ENCODE measurements around the gene PDE4D. TPM values are rescaled to one million over a fixed set of nuclear protein-coding genes. Genes with fewer than 3 reads are reported as not detected.

PDE4D gene
- total and polyA plus RNA-seq, 2 of the 4 experiments (the other 2 are of a cell fraction), result 1.4 to 7.9 TPM

- Histone ChIP-seq H3K4me1 (ENCODE audit: control insufficient read depth, insufficient read depth, low read length) (no peaks in the 10 kb centered on the region), H3K4ac (ENCODE audit: low read depth, low read length) (no peak overlapping the region), H2AK5ac (ENCODE audit: low read depth, low read length) (no peak overlapping the region), H3K18ac (ENCODE audit: low read depth, low read length) (no peak overlapping the region), H3K4me2 (ENCODE audit: low read depth, low read length) (no peak overlapping the region), H3K9me1 (ENCODE audit: insufficient read depth, low read length) (no peaks in the 10 kb centered on the region), H3K36me3 (ENCODE audit: control insufficient read depth, insufficient read depth, low read length) (no peaks in the 10 kb centered on the region), H3K9ac (ENCODE audit: low read depth, low read length) (no peak overlapping the region), H3K9me3 (ENCODE audit: control insufficient read depth, insufficient read depth, low read length) (no peaks in the 10 kb centered on the region), H3K4me3 (ENCODE audit: insufficient read depth, low read depth, low read length) (no peak overlapping the region), H3K23ac (ENCODE audit: low read depth, low read length) (no peak overlapping the region), H2BK120ac (ENCODE audit: low read depth, low read length) (no peak overlapping the region), H2AK9ac (replicated peaks; ENCODE audit: low read depth, low read length, poor library complexity) (no peak overlapping the region), H2BK20ac (ENCODE audit: low read depth, low read length) (no peak overlapping the region), H3K56ac (ENCODE audit: extremely low read depth, insufficient read depth, low read length) (no peak overlapping the region), H3K27ac (ENCODE audit: insufficient read depth, low read length) (no peak overlapping the region), H3K79me1 (ENCODE audit: low read depth in 1 of 2, low read length in 2 of 2) (no peaks in the 10 kb centered on the region), H3K27me3 (ENCODE audit: control insufficient read depth, insufficient read depth, low read length) (peaks cover 5% of the 10 kb centered on the region; the same call in 1 of the 2 replicates), H2BK15ac (ENCODE audit: low read depth, low read length) (no peak overlapping the region), H2AFZ (replicated peaks; ENCODE audit: low read length, poor library complexity) (no peak overlapping the region), H2BK5ac (ENCODE audit: low read depth, low read length, poor library complexity, severe bottlenecking) (no peak overlapping the region), H3K14ac (replicated peaks; ENCODE audit: low read depth, low read length) (no peak overlapping the region), H4K5ac (ENCODE audit: low read depth, low read length) (no peak overlapping the region), H4K20me1 (ENCODE audit: insufficient read depth, low read length) (no peaks in the 10 kb centered on the region), H4K91ac (ENCODE audit: insufficient read depth, low read depth, low read length) (no peak overlapping the region), H4K8ac (ENCODE audit: low read depth in 2 of 2, low read length in 2 of 2) (no peak overlapping the region)
- intact Hi-C loops (cut with micrococcal nuclease) (no loop called here), dilution Hi-C loops (cut with HindIII; ENCODE audit: low sequenced_read_pairs, unreplicated experiment) (loop anchor here (25.0 kb wide), 1 partner anchor 182 kb away; no protein-coding TSS in a partner anchor), in situ Hi-C loops (cut with MboI; ENCODE audit: low sequenced_read_pairs) (loop anchor here (10.0 kb wide), 1 partner anchor 494 kb away; no protein-coding TSS in a partner anchor)
- ChIA-PET POLR2A (ENCODE audit: unreplicated experiment) (no interaction called here), CTCF (interaction anchor here (1.3 kb wide), 1 partner anchor 9 kb away, joined by 3 read pairs; no protein-coding TSS in a partner anchor)
- TF ChIP-seq NFE2L2 (IDR thresholded peaks at IDR 0.05; ENCODE audit: low read depth, low read length), result no peak
- no peak for TF ChIP-seq RFX5 (IDR thresholded peaks at IDR 0.05; ENCODE audit: low read depth, low read length)
- no peak for TF ChIP-seq USF2 (IDR thresholded peaks at IDR 0.05; ENCODE audit: low read depth, low read length)
- no peak for TF ChIP-seq SMC3 (IDR thresholded peaks at IDR 0.05; ENCODE audit: low read depth, low read length)
- TF ChIP-seq CEBPB (IDR thresholded peaks at IDR 0.05; ENCODE audit: low read depth, low read length), result no peak
- no CpG with 5 or more reads among the region's 2 CpGs for WGBS, 2 experiments (ENCODE audit: extremely low coverage in 2 of 2, insufficient read length in 1 of 2)
- DNase-seq (no peak), ATAC-seq (ENCODE audit: low read depth) (no peak)
- no TSS peak for BruUV-seq (replicated peaks)
These were observed 713.0 kb downstream of the PDE4D start for GRCh38 chr5:59180515-59180914.

All from IMR-90 (cell line).